HepG2 (cell line): Measurements from ENCODE around the gene DOK1. TPM values are rescaled to one million over a fixed set of nuclear protein-coding genes. Genes with fewer than 3 reads are reported as not detected.

Experiments used
- DMAP1 ChIP-seq: IDR thresholded peaks from 2 replicates; pipeline ENCODE4 v1.6.1; 2016
- FOXA1 ChIP-seq, 2 experiments: fragments of 450-650 bp in 1 of 2; sonication (generic) in 1 of 2; formaldehyde crosslinking in 1 of 2; IDR thresholded peaks; 2 replicates each; pipeline versions ENCODE4 v1.4.0 to v1.6.1; 2016 to 2020; ENCODE audit warnings: missing genetic modification reagents in 1 of 2
- GTF3A ChIP-seq: sonication (generic); formaldehyde crosslinking; conservative IDR thresholded peaks from 2 replicates; pipeline ENCODE4 v1.4.0; 2020; ENCODE audit warnings: mild to moderate bottlenecking, missing genetic modification reagents
- TOE1 ChIP-seq: sonication (generic); formaldehyde crosslinking; IDR thresholded peaks from 2 replicates; pipeline ENCODE4 v1.4.0; 2020; ENCODE audit warnings: mild to moderate bottlenecking, missing genetic modification reagents
- ZC3H4 ChIP-seq: sonication (generic); formaldehyde crosslinking; IDR thresholded peaks from 2 replicates; pipeline ENCODE4 v1.4.0; 2020; ENCODE audit warnings: missing genetic modification reagents, borderline replicate concordance
- ZNF256 ChIP-seq: sonication (generic); formaldehyde crosslinking; conservative IDR thresholded peaks from 2 replicates; pipeline ENCODE4 v1.4.0; 2020; ENCODE audit warnings: missing genetic modification reagents
- ZNF30 ChIP-seq: sonication (generic); formaldehyde crosslinking; IDR thresholded peaks from 2 replicates; pipeline ENCODE4 v1.5.0; 2020; ENCODE audit warnings: mild to moderate bottlenecking, missing genetic modification reagents
- ZNF441 ChIP-seq: sonication (generic); formaldehyde crosslinking; IDR thresholded peaks from 2 replicates; pipeline ENCODE4 v1.7.0; 2021; ENCODE audit warnings: missing genetic modification reagents, borderline replicate concordance
- ZNF543 ChIP-seq: sonication (generic); formaldehyde crosslinking; IDR thresholded peaks from 2 replicates; pipeline ENCODE4 v1.4.0; 2020; ENCODE audit warnings: mild to moderate bottlenecking, missing genetic modification reagents
- ZNF703 ChIP-seq: sonication (generic); formaldehyde crosslinking; IDR thresholded peaks from 2 replicates; pipeline ENCODE4 v1.5.1; 2020; ENCODE audit warnings: missing genetic modification reagents, mild to moderate bottlenecking, moderate library complexity, borderline replicate concordance
- ZNF746 ChIP-seq: sonication (generic); formaldehyde crosslinking; IDR thresholded peaks from 2 replicates; pipeline ENCODE4 v1.8.0; 2022; ENCODE audit warnings: mild to moderate bottlenecking, missing genetic modification reagents
- ZNF749 ChIP-seq: sonication (generic); formaldehyde crosslinking; IDR thresholded peaks from 2 replicates; pipeline ENCODE4 v1.8.0; 2022; ENCODE audit warnings: mild to moderate bottlenecking, missing genetic modification reagents, moderate library complexity, borderline replicate concordance
- polyA plus RNA-seq, 8 experiments: library from polyadenylated mRNA; depleted of rRNA in 3 of 8; stranded (reverse) in 7 of 8; unstranded in 1 of 8; fragments of >200 nt; fragmentation: Illumina TruSeq in 4 of 8; extraction: Trizol in 4 of 8; gene quantifications; 2 replicates each; pipeline versions ENCODE4 v1.2.1 to v1.2.3, GENCODE V29; 2011 to 2016; ENCODE audit warnings: low read depth in 4 of 8, missing spikeins in 1 of 8, mixed read lengths in 1 of 8; ENCODE audit not compliant: insufficient read depth in 1 of 8
- total RNA-seq, 5 experiments: library from RNA; depleted of rRNA; stranded (reverse); fragments of >200 nt; fragmentation: Illumina TruSeq; extraction: Trizol; gene quantifications; 2 replicates each; pipeline ENCODE4 v1.2.3, GENCODE V29; 2016; ENCODE audit warnings: low read depth in 1 of 5
- TF ChIP-seq, protein P1 (sequence below): sonication (generic); formaldehyde crosslinking; IDR thresholded peaks from 2 replicates; pipeline ENCODE4 v1.8.0; 2022; ENCODE audit warnings: mild to moderate bottlenecking, missing genetic modification reagents, borderline replicate concordance
- TF ChIP-seq, protein P2 (sequence below): sonication (generic); formaldehyde crosslinking; IDR thresholded peaks from 2 replicates; pipeline ENCODE4 v1.4.0; 2020; ENCODE audit warnings: missing genetic modification reagents, borderline replicate concordance
- TF ChIP-seq, protein P3 (sequence below): sonication (generic); formaldehyde crosslinking; IDR thresholded peaks from 2 replicates; pipeline ENCODE4 v1.4.0; 2020; ENCODE audit warnings: mild to moderate bottlenecking, missing genetic modification reagents
- TF ChIP-seq, protein P4 (sequence below): IDR thresholded peaks from 2 replicates; pipeline ENCODE4 v1.6.1; 2016; ENCODE audit warnings: low read depth, control low read depth
- TF ChIP-seq, protein P5 (sequence below): IDR thresholded peaks from 2 replicates; pipeline ENCODE4 v1.6.1; 2016; ENCODE audit warnings: mild to moderate bottlenecking
- TF ChIP-seq, protein P6 (sequence below): sonication (generic); formaldehyde crosslinking; IDR thresholded peaks from 2 replicates; pipeline ENCODE4 v1.5.0; 2020; ENCODE audit warnings: mild to moderate bottlenecking, missing genetic modification reagents

DOK1 gene
- total and polyA plus RNA-seq, 2 of the 13 experiments (the other 11 are each of a cell fraction or from before 2014, with no cell fraction given) = 0.53 to 0.74 TPM

DNA sequence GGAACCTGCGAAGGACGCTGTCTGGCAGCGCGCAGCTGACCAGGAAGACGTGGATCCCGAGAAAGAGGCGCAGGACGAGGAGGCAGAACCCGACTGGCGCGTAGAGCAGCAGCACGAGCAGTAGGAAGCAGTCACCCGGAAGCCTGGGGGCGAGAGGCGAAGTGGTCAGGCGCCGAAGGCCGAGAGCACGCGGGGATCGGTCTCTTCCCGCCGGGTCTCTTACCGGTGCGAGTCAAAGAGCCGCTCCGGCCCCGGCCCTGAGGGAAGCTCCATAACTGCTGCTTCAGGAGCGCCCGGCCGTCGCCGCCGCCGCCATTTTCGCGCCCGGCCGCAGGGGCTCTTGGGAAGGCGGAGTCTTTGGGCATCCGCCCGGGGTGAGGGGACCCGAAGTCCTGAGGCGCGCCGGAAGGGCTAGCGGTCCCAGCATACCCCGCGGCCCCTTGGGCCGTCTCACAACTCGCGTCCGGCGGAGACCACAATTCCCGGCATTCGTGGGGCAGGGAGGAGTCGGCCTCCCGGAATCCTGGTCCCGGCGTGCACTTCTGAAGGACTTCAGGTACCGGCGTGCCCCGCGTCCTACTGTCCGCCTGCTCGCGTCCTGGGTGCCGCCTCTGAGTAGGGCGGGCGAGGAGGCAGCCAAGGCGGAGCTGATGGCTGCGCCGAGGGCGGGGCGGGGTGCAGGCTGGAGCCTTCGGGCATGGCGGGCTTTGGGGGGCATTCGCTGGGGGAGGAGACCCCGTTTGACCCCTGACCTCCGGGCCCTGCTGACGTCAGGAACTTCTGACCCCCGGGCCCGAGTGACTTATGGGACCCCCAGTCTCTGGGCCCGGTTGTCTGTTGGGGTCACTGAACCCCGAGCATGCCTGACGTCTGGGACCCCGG lies 24.9 kb upstream of the DOK1 start, which contains the start of the genes AUP1 and HTRA2 (continued):
- TF ChIP-seq, protein P1, sequence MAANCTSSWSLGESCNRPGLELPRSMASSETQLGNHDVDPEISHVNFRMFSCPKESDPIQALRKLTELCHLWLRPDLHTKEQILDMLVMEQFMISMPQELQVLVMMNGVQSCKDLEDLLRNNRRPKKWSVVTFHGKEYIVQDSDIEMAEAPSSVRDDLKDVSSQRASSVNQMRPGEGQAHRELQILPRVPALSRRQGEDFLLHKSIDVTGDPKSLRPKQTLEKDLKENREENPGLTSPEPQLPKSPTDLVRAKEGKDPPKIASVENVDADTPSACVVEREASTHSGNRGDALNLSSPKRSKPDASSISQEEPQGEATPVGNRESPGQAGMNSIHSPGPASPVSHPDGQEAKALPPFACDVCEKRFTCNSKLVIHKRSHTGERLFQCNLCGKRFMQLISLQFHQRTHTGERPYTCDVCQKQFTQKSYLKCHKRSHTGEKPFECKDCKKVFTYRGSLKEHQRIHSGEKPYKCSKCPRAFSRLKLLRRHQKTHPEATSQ (CRISPR knock-in tag) = no peak; the same call in 1 of the 2 replicates
- TF ChIP-seq, protein P2, sequence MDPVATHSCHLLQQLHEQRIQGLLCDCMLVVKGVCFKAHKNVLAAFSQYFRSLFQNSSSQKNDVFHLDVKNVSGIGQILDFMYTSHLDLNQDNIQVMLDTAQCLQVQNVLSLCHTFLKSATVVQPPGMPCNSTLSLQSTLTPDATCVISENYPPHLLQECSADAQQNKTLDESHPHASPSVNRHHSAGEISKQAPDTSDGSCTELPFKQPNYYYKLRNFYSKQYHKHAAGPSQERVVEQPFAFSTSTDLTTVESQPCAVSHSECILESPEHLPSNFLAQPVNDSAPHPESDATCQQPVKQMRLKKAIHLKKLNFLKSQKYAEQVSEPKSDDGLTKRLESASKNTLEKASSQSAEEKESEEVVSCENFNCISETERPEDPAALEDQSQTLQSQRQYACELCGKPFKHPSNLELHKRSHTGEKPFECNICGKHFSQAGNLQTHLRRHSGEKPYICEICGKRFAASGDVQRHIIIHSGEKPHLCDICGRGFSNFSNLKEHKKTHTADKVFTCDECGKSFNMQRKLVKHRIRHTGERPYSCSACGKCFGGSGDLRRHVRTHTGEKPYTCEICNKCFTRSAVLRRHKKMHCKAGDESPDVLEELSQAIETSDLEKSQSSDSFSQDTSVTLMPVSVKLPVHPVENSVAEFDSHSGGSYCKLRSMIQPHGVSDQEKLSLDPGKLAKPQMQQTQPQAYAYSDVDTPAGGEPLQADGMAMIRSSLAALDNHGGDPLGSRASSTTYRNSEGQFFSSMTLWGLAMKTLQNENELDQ (CRISPR knock-in tag) = no peak
- TF ChIP-seq, protein P3, sequence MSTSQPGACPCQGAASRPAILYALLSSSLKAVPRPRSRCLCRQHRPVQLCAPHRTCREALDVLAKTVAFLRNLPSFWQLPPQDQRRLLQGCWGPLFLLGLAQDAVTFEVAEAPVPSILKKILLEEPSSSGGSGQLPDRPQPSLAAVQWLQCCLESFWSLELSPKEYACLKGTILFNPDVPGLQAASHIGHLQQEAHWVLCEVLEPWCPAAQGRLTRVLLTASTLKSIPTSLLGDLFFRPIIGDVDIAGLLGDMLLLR (CRISPR knock-in tag) = peak; percentile 67; the same call in 1 of the 2 replicates
- TF ChIP-seq ZNF30 (CRISPR knock-in tag) (no peak), ZNF746 (peak; percentile 67), ZNF256 (0 out of 2 replicates have a peak, but pooled peaks have one; percentile 35), DMAP1 (CRISPR knock-in tag) (peak; percentile 87; the same call in 1 of the 2 replicates), ZNF703 (CRISPR knock-in tag) (peak; percentile 48; the same call in 1 of the 2 replicates), ZNF749 (CRISPR knock-in tag) (no peak; the same call in 1 of the 2 replicates), GTF3A (CRISPR knock-in tag) (no peak), FOXA1 (IDR thresholded peaks at IDR 0.05) (no peak), FOXA1 (CRISPR knock-in tag; IDR thresholded peaks at IDR 0.05) (0 out of 2 replicates have a peak, but pooled peaks have one; percentile 4), ZNF543 (CRISPR knock-in tag) (peak; percentile 99), ZC3H4 (CRISPR knock-in tag) (0 out of 2 replicates have a peak, but pooled peaks have one; percentile 3), ZNF441 (CRISPR knock-in tag) (no peak; the same call in none of the 2 replicates), TOE1 (CRISPR knock-in tag) (no peak)
- TF ChIP-seq, protein P4, sequence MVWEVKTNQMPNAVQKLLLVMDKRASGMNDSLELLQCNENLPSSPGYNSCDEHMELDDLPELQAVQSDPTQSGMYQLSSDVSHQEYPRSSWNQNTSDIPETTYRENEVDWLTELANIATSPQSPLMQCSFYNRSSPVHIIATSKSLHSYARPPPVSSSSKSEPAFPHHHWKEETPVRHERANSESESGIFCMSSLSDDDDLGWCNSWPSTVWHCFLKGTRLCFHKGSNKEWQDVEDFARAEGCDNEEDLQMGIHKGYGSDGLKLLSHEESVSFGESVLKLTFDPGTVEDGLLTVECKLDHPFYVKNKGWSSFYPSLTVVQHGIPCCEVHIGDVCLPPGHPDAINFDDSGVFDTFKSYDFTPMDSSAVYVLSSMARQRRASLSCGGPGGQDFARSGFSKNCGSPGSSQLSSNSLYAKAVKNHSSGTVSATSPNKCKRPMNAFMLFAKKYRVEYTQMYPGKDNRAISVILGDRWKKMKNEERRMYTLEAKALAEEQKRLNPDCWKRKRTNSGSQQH = peak; percentile 69; the same call in 1 of the 2 replicates
- TF ChIP-seq, protein P5, sequence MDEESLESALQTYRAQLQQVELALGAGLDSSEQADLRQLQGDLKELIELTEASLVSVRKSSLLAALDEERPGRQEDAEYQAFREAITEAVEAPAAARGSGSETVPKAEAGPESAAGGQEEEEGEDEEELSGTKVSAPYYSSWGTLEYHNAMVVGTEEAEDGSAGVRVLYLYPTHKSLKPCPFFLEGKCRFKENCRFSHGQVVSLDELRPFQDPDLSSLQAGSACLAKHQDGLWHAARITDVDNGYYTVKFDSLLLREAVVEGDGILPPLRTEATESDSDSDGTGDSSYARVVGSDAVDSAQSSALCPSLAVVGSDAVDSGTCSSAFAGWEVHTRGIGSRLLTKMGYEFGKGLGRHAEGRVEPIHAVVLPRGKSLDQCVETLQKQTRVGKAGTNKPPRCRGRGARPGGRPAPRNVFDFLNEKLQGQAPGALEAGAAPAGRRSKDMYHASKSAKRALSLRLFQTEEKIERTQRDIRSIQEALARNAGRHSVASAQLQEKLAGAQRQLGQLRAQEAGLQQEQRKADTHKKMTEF (CRISPR knock-in tag) = peak; percentile 98
- TF ChIP-seq, protein P6, sequence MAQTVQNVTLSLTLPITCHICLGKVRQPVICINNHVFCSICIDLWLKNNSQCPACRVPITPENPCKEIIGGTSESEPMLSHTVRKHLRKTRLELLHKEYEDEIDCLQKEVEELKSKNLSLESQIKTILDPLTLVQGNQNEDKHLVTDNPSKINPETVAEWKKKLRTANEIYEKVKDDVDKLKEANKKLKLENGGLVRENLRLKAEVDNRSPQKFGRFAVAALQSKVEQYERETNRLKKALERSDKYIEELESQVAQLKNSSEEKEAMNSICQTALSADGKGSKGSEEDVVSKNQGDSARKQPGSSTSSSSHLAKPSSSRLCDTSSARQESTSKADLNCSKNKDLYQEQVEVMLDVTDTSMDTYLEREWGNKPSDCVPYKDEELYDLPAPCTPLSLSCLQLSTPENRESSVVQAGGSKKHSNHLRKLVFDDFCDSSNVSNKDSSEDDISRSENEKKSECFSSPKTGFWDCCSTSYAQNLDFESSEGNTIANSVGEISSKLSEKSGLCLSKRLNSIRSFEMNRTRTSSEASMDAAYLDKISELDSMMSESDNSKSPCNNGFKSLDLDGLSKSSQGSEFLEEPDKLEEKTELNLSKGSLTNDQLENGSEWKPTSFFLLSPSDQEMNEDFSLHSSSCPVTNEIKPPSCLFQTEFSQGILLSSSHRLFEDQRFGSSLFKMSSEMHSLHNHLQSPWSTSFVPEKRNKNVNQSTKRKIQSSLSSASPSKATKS (CRISPR knock-in tag) = no peak
